Measurements from ENCODE around the gene CLDND1. TPM values are rescaled to one million over a fixed set of nuclear protein-coding genes. Genes with fewer than 3 reads are reported as not detected.

Gene CLDND1
- total and polyA plus RNA-seq, 2 of the 13 experiments (the other 11 are each of a cell fraction or from before 2014, with no cell fraction given) = 50.8 to 121 TPM

DNA sequence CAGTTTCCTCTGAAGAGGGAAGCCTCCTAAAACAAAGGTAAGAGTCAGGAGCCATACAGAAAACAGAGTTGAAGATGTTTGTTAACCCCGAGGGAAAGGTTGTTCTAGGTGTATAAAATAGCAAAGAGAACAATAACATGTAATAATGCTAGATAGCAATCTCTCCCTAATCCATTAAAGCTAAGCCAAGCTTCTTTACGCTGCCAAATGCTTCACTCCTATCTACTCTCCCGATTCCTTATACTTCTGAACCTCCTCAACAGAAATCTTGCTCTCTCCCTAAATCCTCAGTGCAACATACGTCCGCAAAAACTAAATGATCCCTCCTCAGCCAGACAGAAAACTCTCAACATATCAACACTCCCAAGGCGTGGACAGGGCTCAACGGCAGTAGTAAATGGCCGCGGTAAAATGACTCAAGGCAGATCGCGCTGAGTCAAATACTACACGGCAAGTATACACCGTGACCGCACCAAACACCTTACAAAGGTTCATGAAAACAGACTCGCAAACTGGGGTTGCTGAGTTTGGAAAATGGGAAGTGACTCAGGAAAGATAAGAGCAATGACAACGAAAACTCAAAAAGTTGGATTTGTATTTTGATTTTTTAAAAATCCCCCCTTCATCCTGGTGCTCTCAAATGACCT, 682 bp downstream of the CLDND1 start (continued):
- TF ChIP-seq, protein P1, sequence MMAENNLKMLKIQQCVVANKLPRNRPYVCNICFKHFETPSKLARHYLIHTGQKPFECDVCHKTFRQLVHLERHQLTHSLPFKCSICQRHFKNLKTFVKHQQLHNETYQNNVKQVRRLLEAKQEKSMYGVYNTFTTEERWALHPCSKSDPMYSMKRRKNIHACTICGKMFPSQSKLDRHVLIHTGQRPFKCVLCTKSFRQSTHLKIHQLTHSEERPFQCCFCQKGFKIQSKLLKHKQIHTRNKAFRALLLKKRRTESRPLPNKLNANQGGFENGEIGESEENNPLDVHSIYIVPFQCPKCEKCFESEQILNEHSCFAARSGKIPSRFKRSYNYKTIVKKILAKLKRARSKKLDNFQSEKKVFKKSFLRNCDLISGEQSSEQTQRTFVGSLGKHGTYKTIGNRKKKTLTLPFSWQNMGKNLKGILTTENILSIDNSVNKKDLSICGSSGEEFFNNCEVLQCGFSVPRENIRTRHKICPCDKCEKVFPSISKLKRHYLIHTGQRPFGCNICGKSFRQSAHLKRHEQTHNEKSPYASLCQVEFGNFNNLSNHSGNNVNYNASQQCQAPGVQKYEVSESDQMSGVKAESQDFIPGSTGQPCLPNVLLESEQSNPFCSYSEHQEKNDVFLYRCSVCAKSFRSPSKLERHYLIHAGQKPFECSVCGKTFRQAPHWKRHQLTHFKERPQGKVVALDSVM (CRISPR knock-in tag; IDR thresholded peaks at IDR 0.05) = no peak
- TF ChIP-seq, protein P2, sequence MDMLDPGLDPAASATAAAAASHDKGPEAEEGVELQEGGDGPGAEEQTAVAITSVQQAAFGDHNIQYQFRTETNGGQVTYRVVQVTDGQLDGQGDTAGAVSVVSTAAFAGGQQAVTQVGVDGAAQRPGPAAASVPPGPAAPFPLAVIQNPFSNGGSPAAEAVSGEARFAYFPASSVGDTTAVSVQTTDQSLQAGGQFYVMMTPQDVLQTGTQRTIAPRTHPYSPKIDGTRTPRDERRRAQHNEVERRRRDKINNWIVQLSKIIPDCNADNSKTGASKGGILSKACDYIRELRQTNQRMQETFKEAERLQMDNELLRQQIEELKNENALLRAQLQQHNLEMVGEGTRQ (IDR thresholded peaks at IDR 0.05; ENCODE audit: low read depth, low read length) = no peak
- TF ChIP-seq, protein P2 (CRISPR knock-in tag; IDR thresholded peaks at IDR 0.05; ENCODE audit: borderline replicate concordance) = no peak
- TF ChIP-seq SMC3 (IDR thresholded peaks at IDR 0.05; ENCODE audit: low read length) (no peak), MZF1 (CRISPR knock-in tag; IDR thresholded peaks at IDR 0.05; ENCODE audit: borderline replicate concordance) (no peak), GATA4 (IDR thresholded peaks at IDR 0.05; ENCODE audit: borderline replicate concordance, low read depth) (no peak), RXRA (CRISPR knock-in tag; IDR thresholded peaks at IDR 0.05) (no peak), RNF2 (conservative IDR thresholded peaks at IDR 0.05; ENCODE audit: low read depth) (no peak), ZFP41 (CRISPR knock-in tag; IDR thresholded peaks at IDR 0.05; ENCODE audit: borderline replicate concordance) (no peak), CREM (IDR thresholded peaks at IDR 0.05) (no peak), CREM (CRISPR knock-in tag; IDR thresholded peaks at IDR 0.05) (no peak), FOXJ3 (CRISPR knock-in tag; IDR thresholded peaks at IDR 0.05; ENCODE audit: borderline replicate concordance) (0 out of 2 replicates have a peak, but pooled peaks have one; percentile 23)
- TF ChIP-seq, protein P3, sequence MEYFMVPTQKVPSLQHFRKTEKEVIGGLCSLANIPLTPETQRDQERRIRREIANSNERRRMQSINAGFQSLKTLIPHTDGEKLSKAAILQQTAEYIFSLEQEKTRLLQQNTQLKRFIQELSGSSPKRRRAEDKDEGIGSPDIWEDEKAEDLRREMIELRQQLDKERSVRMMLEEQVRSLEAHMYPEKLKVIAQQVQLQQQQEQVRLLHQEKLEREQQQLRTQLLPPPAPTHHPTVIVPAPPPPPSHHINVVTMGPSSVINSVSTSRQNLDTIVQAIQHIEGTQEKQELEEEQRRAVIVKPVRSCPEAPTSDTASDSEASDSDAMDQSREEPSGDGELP (IDR thresholded peaks at IDR 0.05; ENCODE audit: borderline replicate concordance, low read depth) = no peak
- TF ChIP-seq, protein P4, sequence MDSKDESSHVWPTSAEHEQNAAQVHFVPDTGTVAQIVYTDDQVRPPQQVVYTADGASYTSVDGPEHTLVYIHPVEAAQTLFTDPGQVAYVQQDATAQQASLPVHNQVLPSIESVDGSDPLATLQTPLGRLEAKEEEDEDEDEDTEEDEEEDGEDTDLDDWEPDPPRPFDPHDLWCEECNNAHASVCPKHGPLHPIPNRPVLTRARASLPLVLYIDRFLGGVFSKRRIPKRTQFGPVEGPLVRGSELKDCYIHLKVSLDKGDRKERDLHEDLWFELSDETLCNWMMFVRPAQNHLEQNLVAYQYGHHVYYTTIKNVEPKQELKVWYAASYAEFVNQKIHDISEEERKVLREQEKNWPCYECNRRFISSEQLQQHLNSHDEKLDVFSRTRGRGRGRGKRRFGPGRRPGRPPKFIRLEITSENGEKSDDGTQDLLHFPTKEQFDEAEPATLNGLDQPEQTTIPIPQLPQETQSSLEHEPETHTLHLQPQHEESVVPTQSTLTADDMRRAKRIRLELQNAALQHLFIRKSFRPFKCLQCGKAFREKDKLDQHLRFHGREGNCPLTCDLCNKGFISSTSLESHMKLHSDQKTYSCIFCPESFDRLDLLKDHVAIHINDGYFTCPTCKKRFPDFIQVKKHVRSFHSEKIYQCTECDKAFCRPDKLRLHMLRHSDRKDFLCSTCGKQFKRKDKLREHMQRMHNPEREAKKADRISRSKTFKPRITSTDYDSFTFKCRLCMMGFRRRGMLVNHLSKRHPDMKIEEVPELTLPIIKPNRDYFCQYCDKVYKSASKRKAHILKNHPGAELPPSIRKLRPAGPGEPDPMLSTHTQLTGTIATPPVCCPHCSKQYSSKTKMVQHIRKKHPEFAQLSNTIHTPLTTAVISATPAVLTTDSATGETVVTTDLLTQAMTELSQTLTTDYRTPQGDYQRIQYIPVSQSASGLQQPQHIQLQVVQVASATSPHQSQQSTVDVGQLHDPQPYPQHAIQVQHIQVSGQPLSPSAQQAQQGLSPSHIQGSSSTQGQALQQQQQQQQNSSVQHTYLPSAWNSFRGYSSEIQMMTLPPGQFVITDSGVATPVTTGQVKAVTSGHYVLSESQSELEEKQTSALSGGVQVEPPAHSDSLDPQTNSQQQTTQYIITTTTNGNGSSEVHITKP (CRISPR knock-in tag; IDR thresholded peaks at IDR 0.05; ENCODE audit: low read depth) = no peak
- TF ChIP-seq, protein P5, sequence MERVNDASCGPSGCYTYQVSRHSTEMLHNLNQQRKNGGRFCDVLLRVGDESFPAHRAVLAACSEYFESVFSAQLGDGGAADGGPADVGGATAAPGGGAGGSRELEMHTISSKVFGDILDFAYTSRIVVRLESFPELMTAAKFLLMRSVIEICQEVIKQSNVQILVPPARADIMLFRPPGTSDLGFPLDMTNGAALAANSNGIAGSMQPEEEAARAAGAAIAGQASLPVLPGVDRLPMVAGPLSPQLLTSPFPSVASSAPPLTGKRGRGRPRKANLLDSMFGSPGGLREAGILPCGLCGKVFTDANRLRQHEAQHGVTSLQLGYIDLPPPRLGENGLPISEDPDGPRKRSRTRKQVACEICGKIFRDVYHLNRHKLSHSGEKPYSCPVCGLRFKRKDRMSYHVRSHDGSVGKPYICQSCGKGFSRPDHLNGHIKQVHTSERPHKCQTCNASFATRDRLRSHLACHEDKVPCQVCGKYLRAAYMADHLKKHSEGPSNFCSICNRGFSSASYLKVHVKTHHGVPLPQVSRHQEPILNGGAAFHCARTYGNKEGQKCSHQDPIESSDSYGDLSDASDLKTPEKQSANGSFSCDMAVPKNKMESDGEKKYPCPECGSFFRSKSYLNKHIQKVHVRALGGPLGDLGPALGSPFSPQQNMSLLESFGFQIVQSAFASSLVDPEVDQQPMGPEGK (CRISPR knock-in tag; IDR thresholded peaks at IDR 0.05) = no peak
- TF ChIP-seq, protein P6, sequence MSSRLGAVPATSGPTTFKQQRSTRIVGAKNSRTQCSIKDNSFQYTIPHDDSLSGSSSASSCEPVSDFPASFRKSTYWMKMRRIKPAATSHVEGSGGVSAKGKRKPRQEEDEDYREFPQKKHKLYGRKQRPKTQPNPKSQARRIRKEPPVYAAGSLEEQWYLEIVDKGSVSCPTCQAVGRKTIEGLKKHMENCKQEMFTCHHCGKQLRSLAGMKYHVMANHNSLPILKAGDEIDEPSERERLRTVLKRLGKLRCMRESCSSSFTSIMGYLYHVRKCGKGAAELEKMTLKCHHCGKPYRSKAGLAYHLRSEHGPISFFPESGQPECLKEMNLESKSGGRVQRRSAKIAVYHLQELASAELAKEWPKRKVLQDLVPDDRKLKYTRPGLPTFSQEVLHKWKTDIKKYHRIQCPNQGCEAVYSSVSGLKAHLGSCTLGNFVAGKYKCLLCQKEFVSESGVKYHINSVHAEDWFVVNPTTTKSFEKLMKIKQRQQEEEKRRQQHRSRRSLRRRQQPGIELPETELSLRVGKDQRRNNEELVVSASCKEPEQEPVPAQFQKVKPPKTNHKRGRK (CRISPR knock-in tag; IDR thresholded peaks at IDR 0.05) = no peak

All from HepG2 (cell line).